ENCODE measurements around the gene HNF4A. TPM values are rescaled to one million over a fixed set of nuclear protein-coding genes. Genes with fewer than 3 reads are reported as not detected.

Gene HNF4A
- total and polyA plus RNA-seq, 7 donors: 0.27 to 124 (median 52.9) TPM; not detected in 2

DNA sequence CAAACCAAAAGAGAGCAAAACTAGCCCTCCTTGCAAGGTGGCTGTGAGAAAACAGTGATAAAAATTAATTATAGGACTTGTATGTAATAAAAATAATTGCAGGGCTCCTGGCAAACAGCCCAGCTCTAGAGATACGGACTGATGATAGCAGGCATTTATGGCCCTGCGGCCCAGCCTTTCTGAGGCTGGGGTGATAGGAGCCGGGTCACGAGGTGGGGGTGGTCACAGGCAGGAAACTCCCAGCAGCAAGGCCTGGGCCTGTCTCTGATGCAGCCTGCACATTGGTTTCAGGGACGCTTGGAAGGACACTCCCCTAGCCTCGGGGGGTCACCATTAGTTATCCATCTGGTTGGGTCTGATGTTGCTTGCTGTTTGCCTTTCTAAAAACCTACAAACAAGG, 101.5 kb downstream of the HNF4A start:
- no peak overlapping the region for H3K4me3 ChIP-seq
- H3K36me3 ChIP-seq: no peaks in the 10 kb centered on the region
- TF ChIP-seq POLR2A (IDR thresholded peaks at IDR 0.05) (no peak), POLR2AphosphoS5 (IDR thresholded peaks at IDR 0.05) (no peak), CTCF (IDR thresholded peaks at IDR 0.05) (no peak), EP300 (IDR thresholded peaks at IDR 0.05) (no peak)
- no peaks in the 10 kb centered on the region for H3K9me3 ChIP-seq
- H3K27me3 ChIP-seq: no peaks in the 10 kb centered on the region
- no peak for DNase-seq
- intact Hi-C loops (cut with DNase I): no loop called here
- H3K4me1 ChIP-seq: no peaks in the 10 kb centered on the region
- WGBS, 2 donors: 18 to 56% methylated on average over 6 of the region's 6 CpGs
- no peak overlapping the region for H3K27ac ChIP-seq

GRCh38 chr20:44459271-44459670, 103.8 kb downstream of the HNF4A start:
- no peaks in the 10 kb centered on the region for H3K27me3 ChIP-seq
- intact Hi-C loops (cut with DNase I): no loop called here
- 84 to 86% methylated on average over 2 of the region's 2 CpGs for WGBS, 2 donors
- H3K36me3 ChIP-seq: no peaks in the 10 kb centered on the region
- H3K27ac ChIP-seq: no peak overlapping the region
- H3K4me1 ChIP-seq: no peaks in the 10 kb centered on the region
- no peaks in the 10 kb centered on the region for H3K9me3 ChIP-seq
- no peak for TF ChIP-seq CTCF (IDR thresholded peaks at IDR 0.05)
- TF ChIP-seq POLR2AphosphoS5 (IDR thresholded peaks at IDR 0.05): no peak
- no peak for TF ChIP-seq EP300 (IDR thresholded peaks at IDR 0.05)
- TF ChIP-seq POLR2A (IDR thresholded peaks at IDR 0.05): no peak
- no peak overlapping the region for H3K4me3 ChIP-seq
- DNase-seq: no peak

GRCh38 chr20:44460795-44461141, 105.3 kb downstream of the HNF4A start:
- WGBS, 2 donors: 3 to 11% methylated on average over 3 of the region's 3 CpGs
- H3K4me3 ChIP-seq: no peak overlapping the region
- intact Hi-C loops (cut with DNase I): no loop called here

GRCh38 chr20:44461142-44461802, 105.8 kb downstream of the HNF4A start:
- no peak overlapping the region for H3K4me3 ChIP-seq
- TF ChIP-seq EP300 (IDR thresholded peaks at IDR 0.05) (no peak), CTCF (IDR thresholded peaks at IDR 0.05) (no peak), POLR2AphosphoS5 (IDR thresholded peaks at IDR 0.05) (no peak), POLR2A (IDR thresholded peaks at IDR 0.05) (no peak)
- H3K27ac ChIP-seq: no peak overlapping the region
- H3K9me3 ChIP-seq: no peaks in the 10 kb centered on the region
- H3K4me1 ChIP-seq: no peaks in the 10 kb centered on the region
- intact Hi-C loops (cut with DNase I): no loop called here
- no peak for DNase-seq
- 13 to 60% methylated on average over 6 of the region's 6 CpGs for WGBS, 2 donors
- no peaks in the 10 kb centered on the region for H3K36me3 ChIP-seq
- no peaks in the 10 kb centered on the region for H3K27me3 ChIP-seq

More at GRCh38 chr20:44460795-44461141, 105.3 kb downstream of the HNF4A start:
- Histone ChIP-seq H3K27ac (no peak overlapping the region), H3K27me3 (no peaks in the 10 kb centered on the region), H3K36me3 (no peaks in the 10 kb centered on the region), H3K9me3 (no peaks in the 10 kb centered on the region), H3K4me1 (no peaks in the 10 kb centered on the region)
- no peak for DNase-seq
- no peak for TF ChIP-seq POLR2A (IDR thresholded peaks at IDR 0.05)
- TF ChIP-seq EP300 (IDR thresholded peaks at IDR 0.05): no peak
- no peak for TF ChIP-seq POLR2AphosphoS5 (IDR thresholded peaks at IDR 0.05)
- TF ChIP-seq CTCF (IDR thresholded peaks at IDR 0.05): no peak

- intact Hi-C loops (cut with DNase I): no loop called here
- Histone ChIP-seq H3K27me3 (no peaks in the 10 kb centered on the region), H3K27ac (no peak overlapping the region), H3K4me1 (no peaks in the 10 kb centered on the region), H3K36me3 (no peaks in the 10 kb centered on the region), H3K9me3 (no peaks in the 10 kb centered on the region), H3K4me3 (no peak overlapping the region)
- 17 to 62% methylated on average over 5 of the region's 5 CpGs for WGBS, 2 donors
- DNase-seq: no peak
- TF ChIP-seq POLR2AphosphoS5 (IDR thresholded peaks at IDR 0.05) (no peak), POLR2A (IDR thresholded peaks at IDR 0.05) (no peak), EP300 (IDR thresholded peaks at IDR 0.05) (no peak), CTCF (IDR thresholded peaks at IDR 0.05) (no peak)
These were observed 106.3 kb downstream of the HNF4A start for GRCh38 chr20:44461803-44462174.

All from sigmoid colon (tissue), 7 donors.